HL-60 (cell line): Measurements from ENCODE around the gene GNAQ.
A peak's percentile ranks its signal among the peaks of the same experiment; 100 is the strongest.
"Not testable (repeated sequence)": the region's sequence is repeated elsewhere in the genome, so short reads cannot be mapped to it uniquely, and the experiment has no call there.

ENCODE experiments used
- DNase-seq, 2 experiments: peaks; one replicate each; pipeline ENCODE4 v3.0.0-alpha.2; 2010 to 2020; ENCODE audit warnings: low read depth in 1 of 2, low spot score in 1 of 2
- H3K27ac ChIP-seq: fragments of 250-450 bp; sonication (Bioruptor Pico); replicated peaks from 2 replicates; pipeline ENCODE4 v1.5.1; 2020; ENCODE audit warnings: mild to moderate bottlenecking, moderate library complexity
- H3K27me3 ChIP-seq: fragments of 250-450 bp; sonication (Bioruptor Pico); 2 replicates; pipeline ENCODE4 v1.5.1; 2021; ENCODE audit warnings: mild to moderate bottlenecking, moderate library complexity; ENCODE audit not compliant: insufficient read depth, poor library complexity, severe bottlenecking
- H3K4me3 ChIP-seq: replicated peaks from 2 replicates; pipeline ENCODE4 v1.5.1; 2011; ENCODE audit warnings: mild to moderate bottlenecking, control low read depth, low read length; ENCODE audit not compliant: insufficient read depth
- CTCF ChIP-seq: IDR thresholded peaks from one replicate; pipeline ENCODE4 v1.5.1; 2011; ENCODE audit warnings: low read length, control low read depth, inconsistent platforms; ENCODE audit not compliant: insufficient read depth
- GABPA ChIP-seq: IDR thresholded peaks from 2 replicates; pipeline ENCODE4 v1.6.1; 2012; ENCODE audit warnings: low read depth
- POLR2AphosphoS5 ChIP-seq: IDR thresholded peaks from 2 replicates; pipeline ENCODE4 v1.6.1; 2012; ENCODE audit warnings: low read depth
- REST ChIP-seq: IDR thresholded peaks from 2 replicates; pipeline ENCODE4 v1.6.1; 2012; ENCODE audit warnings: low read depth; ENCODE audit not compliant: insufficient replicate concordance
- SPI1 ChIP-seq: IDR thresholded peaks from 2 replicates; pipeline ENCODE4 v1.6.1; 2012; ENCODE audit warnings: low read depth, mild to moderate bottlenecking, borderline replicate concordance

Gene GNAQ

GRCh38 chr9:77705636-77706035 is 326.0 kb downstream of the GNAQ start:
- no peaks in the 10 kb centered on the region for H3K27me3 ChIP-seq
- TF ChIP-seq CTCF = no peak
- no peak for TF ChIP-seq REST
- no peak for TF ChIP-seq GABPA
- no peak for TF ChIP-seq POLR2AphosphoS5
- TF ChIP-seq SPI1 = peak; percentile 42; the same call in 1 of the 2 replicates
- DNase-seq = peak in 1 of 2 experiments; percentile 21
- no peak overlapping the region for H3K4me3 ChIP-seq
- H3K27ac ChIP-seq = no peak overlapping the region; the same call in 1 of the 2 replicates

GRCh38 chr9:77702521-77703390 is 328.9 kb downstream of the GNAQ start:
- H3K4me3 ChIP-seq, H3K27ac ChIP-seq, H3K27me3 ChIP-seq, DNase-seq: not testable (repeated sequence)

- TF ChIP-seq POLR2AphosphoS5 = no peak
- TF ChIP-seq GABPA = no peak
- TF ChIP-seq SPI1 = no peak
- TF ChIP-seq CTCF = no peak
- TF ChIP-seq REST = no peak
- no peak for DNase-seq
- Histone ChIP-seq H3K27me3 (no peaks in the 10 kb centered on the region), H3K27ac (no peak overlapping the region), H3K4me3 (no peak overlapping the region)
Observed at GRCh38 chr9:77697238-77697984, 334.2 kb downstream of the GNAQ start.

- not testable (repeated sequence) for H3K27ac ChIP-seq, H3K4me3 ChIP-seq
Observed at GRCh38 chr9:77690723-77691122, 340.9 kb downstream of the GNAQ start.

GRCh38 chr9:77690119-77690518 is 341.5 kb downstream of the GNAQ start:
- not testable (repeated sequence) for H3K4me3 ChIP-seq, DNase-seq, H3K27ac ChIP-seq, H3K27me3 ChIP-seq

More at GRCh38 chr9:77690723-77691122, 340.9 kb downstream of the GNAQ start:
- DNase-seq, H3K27me3 ChIP-seq: not testable (repeated sequence)

GRCh38 chr9:77687737-77688136 is 343.9 kb downstream of the GNAQ start:
- DNase-seq, H3K27ac ChIP-seq, H3K27me3 ChIP-seq, H3K4me3 ChIP-seq: not testable (repeated sequence)
